MM.1S (cell line): ENCODE measurements around the gene PLEKHA7.

ENCODE experiments used
- DNase-seq: peaks from one replicate; pipeline ENCODE4 v3.0.0-alpha.2; 2015
- H2AFZ ChIP-seq: fragments of 300-600 bp; sonication (generic); 2 replicates; pipeline ENCODE4 v1.6.0; 2016; ENCODE audit warnings: antibody characterized with exemption, low read length
- H3F3A ChIP-seq: fragments of 300-600 bp; sonication (generic); 2 replicates; pipeline ENCODE4 v1.6.1; 2016; ENCODE audit warnings: mild to moderate bottlenecking, antibody characterized with exemption, low read length, moderate library complexity, mixed read lengths; ENCODE audit not compliant: insufficient read depth
- H3K27ac ChIP-seq: fragments of 300-600 bp; sonication (generic); 2 replicates; pipeline ENCODE4 v1.5.1; 2016; ENCODE audit warnings: mild to moderate bottlenecking, low read length
- H3K27me3 ChIP-seq: fragments of 300-600 bp; sonication (generic); replicated peaks from 2 replicates; pipeline ENCODE4 v1.6.0; 2016; ENCODE audit warnings: low read length; ENCODE audit not compliant: insufficient read depth
- H3K36me3 ChIP-seq: fragments of 300-600 bp; sonication (generic); replicated peaks from 2 replicates; pipeline ENCODE4 v1.6.1; 2016; ENCODE audit warnings: mild to moderate bottlenecking, low read length, mixed read lengths; ENCODE audit not compliant: insufficient read depth
- H3K4me1 ChIP-seq: fragments of 300-600 bp; sonication (generic); 2 replicates; pipeline ENCODE4 v1.6.1; 2016; ENCODE audit warnings: low read length, mixed read lengths
- H3K4me2 ChIP-seq: fragments of 300-600 bp; sonication (generic); 2 replicates; pipeline ENCODE4 v1.6.0; 2016; ENCODE audit warnings: low read depth, low read length
- H3K4me3 ChIP-seq: fragments of 300-600 bp; sonication (generic); 2 replicates; pipeline ENCODE4 v1.5.1; 2016; ENCODE audit warnings: low read length, mixed read lengths
- H3K79me2 ChIP-seq: fragments of 300-600 bp; sonication (generic); 2 replicates; pipeline ENCODE4 v1.6.1; 2016; ENCODE audit warnings: mixed run types, low read length, mixed read lengths
- H3K9ac ChIP-seq: fragments of 300-600 bp; sonication (generic); 2 replicates; pipeline ENCODE4 v1.6.1; 2016; ENCODE audit warnings: low read length, mixed read lengths
- H3K9me2 ChIP-seq: fragments of 300-600 bp; sonication (generic); replicated peaks from 2 replicates; pipeline ENCODE4 v1.6.1; 2016; ENCODE audit warnings: mild to moderate bottlenecking, low read length, mixed read lengths; ENCODE audit not compliant: insufficient read depth
- H3K9me3 ChIP-seq: fragments of 300-600 bp; sonication (generic); replicated peaks from 2 replicates; pipeline ENCODE4 v1.6.1; 2016; ENCODE audit warnings: mild to moderate bottlenecking, low read length, mixed read lengths; ENCODE audit not compliant: insufficient read depth
- H4K20me1 ChIP-seq: fragments of 300-600 bp; sonication (generic); 2 replicates; pipeline ENCODE4 v1.6.1; 2016; ENCODE audit warnings: mild to moderate bottlenecking, low read length, moderate library complexity, mixed read lengths; ENCODE audit not compliant: insufficient read depth
- EZH2 ChIP-seq: fragments of 300-600 bp; sonication (generic); optimal IDR thresholded peaks from 2 replicates; pipeline ENCODE3; 2017; ENCODE audit warnings: low read depth, mild to moderate bottlenecking, antibody characterized with exemption, low read length, mixed read lengths
- EZH2phosphoT487 ChIP-seq: fragments of 300-600 bp; sonication (generic); IDR thresholded peaks from 2 replicates; pipeline ENCODE4 v1.6.1; 2018; ENCODE audit warnings: antibody characterized with exemption, low read length
- TF ChIP-seq, protein P1 (sequence below): fragments of 300-600 bp; sonication (generic); IDR thresholded peaks from 2 replicates; pipeline ENCODE4 v1.5.1; 2016; ENCODE audit warnings: antibody characterized with exemption, low read length, mixed read lengths

Gene PLEKHA7

DNA sequence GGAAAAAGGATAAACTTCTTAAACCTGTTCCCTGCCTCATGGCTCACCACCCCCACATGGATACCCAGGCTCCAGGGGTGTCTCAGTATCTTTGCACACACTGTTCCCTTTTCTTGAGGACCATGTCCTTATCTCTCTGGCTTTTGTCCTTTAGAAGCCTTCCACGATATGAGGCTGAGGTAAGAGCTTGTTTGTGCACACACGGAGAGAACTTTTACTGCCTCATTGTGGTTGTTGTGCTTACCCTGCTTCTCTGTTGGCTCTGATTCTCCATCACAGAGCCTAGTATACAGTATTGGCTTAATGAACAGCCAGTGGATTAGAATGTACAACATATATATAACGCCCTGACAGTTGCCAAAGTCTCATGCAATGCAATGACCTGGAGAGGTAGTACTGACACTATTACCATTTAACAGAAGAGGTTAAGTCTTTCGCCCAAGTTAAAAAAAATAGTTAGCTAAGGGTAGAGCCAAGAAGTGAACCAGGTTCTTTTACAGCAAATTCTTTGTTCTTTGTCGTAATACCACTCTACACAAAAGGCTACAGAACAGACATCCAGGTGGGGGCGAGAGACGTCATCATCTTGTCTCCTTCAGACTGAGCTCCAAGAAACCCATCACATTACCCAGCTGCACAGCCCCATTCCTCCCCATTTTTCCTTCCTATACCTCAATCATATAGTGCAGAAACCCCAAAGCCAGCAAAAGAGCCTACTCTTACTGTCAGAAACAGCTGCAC, 117.3 kb downstream of the PLEKHA7 start:
- H3K4me1 ChIP-seq, result 0 out of 2 replicates have a peak, but pooled peaks cover 2% of the 10 kb centered on the region
- H2AFZ ChIP-seq, result no peak overlapping the region
- H3K4me2 ChIP-seq, result no peak overlapping the region
- H3K27me3 ChIP-seq, result no peaks in the 10 kb centered on the region
- H3K4me3 ChIP-seq, result no peak overlapping the region
- H3K36me3 ChIP-seq, result no peaks in the 10 kb centered on the region
- TF ChIP-seq, protein P1, sequence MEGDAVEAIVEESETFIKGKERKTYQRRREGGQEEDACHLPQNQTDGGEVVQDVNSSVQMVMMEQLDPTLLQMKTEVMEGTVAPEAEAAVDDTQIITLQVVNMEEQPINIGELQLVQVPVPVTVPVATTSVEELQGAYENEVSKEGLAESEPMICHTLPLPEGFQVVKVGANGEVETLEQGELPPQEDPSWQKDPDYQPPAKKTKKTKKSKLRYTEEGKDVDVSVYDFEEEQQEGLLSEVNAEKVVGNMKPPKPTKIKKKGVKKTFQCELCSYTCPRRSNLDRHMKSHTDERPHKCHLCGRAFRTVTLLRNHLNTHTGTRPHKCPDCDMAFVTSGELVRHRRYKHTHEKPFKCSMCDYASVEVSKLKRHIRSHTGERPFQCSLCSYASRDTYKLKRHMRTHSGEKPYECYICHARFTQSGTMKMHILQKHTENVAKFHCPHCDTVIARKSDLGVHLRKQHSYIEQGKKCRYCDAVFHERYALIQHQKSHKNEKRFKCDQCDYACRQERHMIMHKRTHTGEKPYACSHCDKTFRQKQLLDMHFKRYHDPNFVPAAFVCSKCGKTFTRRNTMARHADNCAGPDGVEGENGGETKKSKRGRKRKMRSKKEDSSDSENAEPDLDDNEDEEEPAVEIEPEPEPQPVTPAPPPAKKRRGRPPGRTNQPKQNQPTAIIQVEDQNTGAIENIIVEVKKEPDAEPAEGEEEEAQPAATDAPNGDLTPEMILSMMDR, result no peak
- TF ChIP-seq EZH2 (no peak), EZH2phosphoT487 (no peak)
- no peak overlapping the region for H3K9ac ChIP-seq
- H3F3A ChIP-seq, result no peaks in the 10 kb centered on the region
- no peaks in the 10 kb centered on the region for H3K9me3 ChIP-seq
- no peak overlapping the region for H3K27ac ChIP-seq
- no peak for DNase-seq
- H3K9me2 ChIP-seq, result no peaks in the 10 kb centered on the region
- H3K79me2 ChIP-seq, result peaks cover 94% of the 10 kb centered on the region
- H4K20me1 ChIP-seq, result no peaks in the 10 kb centered on the region

DNA sequence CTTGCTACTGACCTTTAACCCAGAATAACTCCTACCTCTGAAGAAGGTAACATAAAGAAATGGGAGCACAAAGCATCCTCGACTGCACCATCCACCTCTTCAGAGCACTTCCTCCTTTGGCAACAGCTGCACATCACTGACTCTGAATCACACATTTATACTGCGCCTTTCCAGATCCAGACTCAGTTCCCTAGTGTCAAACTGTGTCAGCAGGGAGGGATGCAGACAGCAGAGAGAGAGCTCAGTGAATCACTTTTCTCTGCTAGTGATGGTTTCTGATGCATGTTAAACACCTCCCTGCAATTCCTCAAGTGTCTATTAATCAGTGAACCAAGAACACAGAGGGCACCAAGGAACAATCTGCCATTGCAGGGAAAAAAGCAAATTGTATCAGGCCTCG, 118.9 kb downstream of the PLEKHA7 start:
- Histone ChIP-seq H2AFZ (no peak overlapping the region), H3K9me3 (no peaks in the 10 kb centered on the region), H3K9me2 (no peaks in the 10 kb centered on the region), H3K9ac (no peak overlapping the region), H3K27ac (no peak overlapping the region), H3F3A (no peaks in the 10 kb centered on the region), H3K4me1 (no peaks in the 10 kb centered on the region), H4K20me1 (no peaks in the 10 kb centered on the region), H3K27me3 (no peaks in the 10 kb centered on the region), H3K36me3 (no peaks in the 10 kb centered on the region), H3K4me3 (no peak overlapping the region), H3K79me2 (peaks cover 92% of the 10 kb centered on the region), H3K4me2 (no peak overlapping the region)
- no peak for TF ChIP-seq EZH2
- no peak for TF ChIP-seq EZH2phosphoT487
- TF ChIP-seq, protein P1, result no peak
- no peak for DNase-seq

- no peak for TF ChIP-seq EZH2
- no peak for TF ChIP-seq EZH2phosphoT487
- TF ChIP-seq, protein P1, result no peak
- Histone ChIP-seq H3K9me3 (no peaks in the 10 kb centered on the region), H3K36me3 (no peaks in the 10 kb centered on the region), H3K9me2 (no peaks in the 10 kb centered on the region), H3K79me2 (peaks cover 85% of the 10 kb centered on the region), H3K4me3 (no peak overlapping the region), H3F3A (no peaks in the 10 kb centered on the region), H3K4me1 (no peaks in the 10 kb centered on the region), H2AFZ (no peak overlapping the region), H3K4me2 (no peak overlapping the region), H4K20me1 (no peaks in the 10 kb centered on the region), H3K9ac (no peak overlapping the region), H3K27ac (no peak overlapping the region), H3K27me3 (no peaks in the 10 kb centered on the region)
- no peak for DNase-seq
Observed at GRCh38 chr11:16893456-16894066, 120.7 kb downstream of the PLEKHA7 start.
